ENCODE data around the gene FZR1.

Gene FZR1

GRCh38 chr19:3509566-3509989 is 3.5 kb downstream of the FZR1 start:
- Histone ChIP-seq H3K36me3 (peaks cover 46% of the 10 kb centered on the region), H3K9me3 (ENCODE audit: severe bottlenecking) (no peaks in the 10 kb centered on the region), H3K27ac (no peak overlapping the region), H3K4me3 (ENCODE audit: low read depth, low read length) (no peak overlapping the region), H3K27me3 (ENCODE audit: insufficient read depth, low read depth, severe bottlenecking) (no peaks in the 10 kb centered on the region)
- TF ChIP-seq CTCF (IDR thresholded peaks at IDR 0.05; ENCODE audit: low read depth, low read length) = no peak
- no peak for DNase-seq

- peaks cover 46% of the 10 kb centered on the region for H3K36me3 ChIP-seq
- TF ChIP-seq CTCF (IDR thresholded peaks at IDR 0.05; ENCODE audit: low read depth, low read length) = no peak
- H3K4me3 ChIP-seq (ENCODE audit: low read depth, low read length) = no peak overlapping the region
- no peak for DNase-seq
- H3K27me3 ChIP-seq (ENCODE audit: insufficient read depth, low read depth, severe bottlenecking) = no peaks in the 10 kb centered on the region
- H3K27ac ChIP-seq = no peak overlapping the region
- H3K9me3 ChIP-seq (ENCODE audit: severe bottlenecking) = no peaks in the 10 kb centered on the region
Measured at GRCh38 chr19:3510727-3511126, 4.6 kb downstream of the FZR1 start.

GRCh38 chr19:3511506-3512251 is 5.6 kb downstream of the FZR1 start:
- Histone ChIP-seq H3K27ac (no peak overlapping the region), H3K4me3 (ENCODE audit: low read depth, low read length) (no peak overlapping the region), H3K36me3 (peaks cover 46% of the 10 kb centered on the region), H3K9me3 (ENCODE audit: severe bottlenecking) (no peaks in the 10 kb centered on the region), H3K27me3 (ENCODE audit: insufficient read depth, low read depth, severe bottlenecking) (no peaks in the 10 kb centered on the region)
- no peak for TF ChIP-seq CTCF (IDR thresholded peaks at IDR 0.05; ENCODE audit: low read depth, low read length)
- no peak for DNase-seq

GRCh38 chr19:3512562-3513228 is 6.6 kb downstream of the FZR1 start:
- no peak for DNase-seq
- H3K36me3 ChIP-seq = peaks cover 43% of the 10 kb centered on the region
- H3K27ac ChIP-seq = no peak overlapping the region
- 0 out of 2 replicates have a peak, but pooled peaks have one; percentile 30 for TF ChIP-seq CTCF (IDR thresholded peaks at IDR 0.05; ENCODE audit: low read depth, low read length)
- H3K4me3 ChIP-seq (ENCODE audit: low read depth, low read length) = no peak overlapping the region
- no peaks in the 10 kb centered on the region for H3K9me3 ChIP-seq (ENCODE audit: severe bottlenecking)
- no peaks in the 10 kb centered on the region for H3K27me3 ChIP-seq (ENCODE audit: insufficient read depth, low read depth, severe bottlenecking)

GRCh38 chr19:3513229-3514140 is 7.4 kb downstream of the FZR1 start:
- DNase-seq = no peak
- Histone ChIP-seq H3K27ac (no peak overlapping the region), H3K36me3 (peaks cover 38% of the 10 kb centered on the region), H3K4me3 (ENCODE audit: low read depth, low read length) (no peak overlapping the region), H3K27me3 (ENCODE audit: insufficient read depth, low read depth, severe bottlenecking) (no peaks in the 10 kb centered on the region), H3K9me3 (ENCODE audit: severe bottlenecking) (no peaks in the 10 kb centered on the region)
- peak; percentile 29; the same call in 1 of the 2 replicates for TF ChIP-seq CTCF (IDR thresholded peaks at IDR 0.05; ENCODE audit: low read depth, low read length)

All from WERI-Rb-1 (cell line).